Measurements from ENCODE around the gene HSPA12B. TPM values are rescaled to one million over a fixed set of nuclear protein-coding genes. Genes with fewer than 3 reads are reported as not detected.

Gene HSPA12B
- total and polyA plus RNA-seq, 9 of the 15 experiments (the other 6 are each of a cell fraction or from before 2014, with no cell fraction given), result 0.03 to 0.07 TPM; not detected in 7

DNA sequence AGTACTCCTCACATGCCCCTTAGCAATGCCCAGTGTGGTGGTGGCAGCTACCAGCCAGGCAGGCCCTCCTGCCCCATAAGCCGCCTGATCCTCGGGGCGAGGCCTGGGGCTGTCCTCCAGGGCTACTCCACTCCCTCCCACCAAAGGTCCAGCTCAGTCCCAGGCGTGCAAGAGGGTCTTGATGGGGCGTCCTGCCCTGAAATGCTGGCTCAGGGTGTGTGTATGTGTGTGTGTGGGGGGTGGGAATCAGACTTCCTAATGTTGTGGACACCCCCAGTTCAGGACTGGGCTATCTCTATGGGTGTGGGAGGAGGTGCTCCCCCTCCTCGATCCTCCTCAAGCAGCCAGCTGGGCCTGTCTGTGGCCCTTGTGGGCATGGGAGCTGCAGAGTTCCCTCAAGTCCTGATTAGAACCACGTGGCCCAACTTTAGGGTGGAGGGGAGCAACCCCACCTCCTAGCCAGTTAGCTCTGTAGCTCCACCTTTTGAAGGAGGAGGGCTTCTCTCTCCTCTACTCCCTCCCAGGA, 7.5 kb downstream of the HSPA12B start (continued):
- TF ChIP-seq, protein P1, sequence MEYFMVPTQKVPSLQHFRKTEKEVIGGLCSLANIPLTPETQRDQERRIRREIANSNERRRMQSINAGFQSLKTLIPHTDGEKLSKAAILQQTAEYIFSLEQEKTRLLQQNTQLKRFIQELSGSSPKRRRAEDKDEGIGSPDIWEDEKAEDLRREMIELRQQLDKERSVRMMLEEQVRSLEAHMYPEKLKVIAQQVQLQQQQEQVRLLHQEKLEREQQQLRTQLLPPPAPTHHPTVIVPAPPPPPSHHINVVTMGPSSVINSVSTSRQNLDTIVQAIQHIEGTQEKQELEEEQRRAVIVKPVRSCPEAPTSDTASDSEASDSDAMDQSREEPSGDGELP (CRISPR knock-in tag; IDR thresholded peaks at IDR 0.05; ENCODE audit: borderline replicate concordance), result peak; percentile 44; the same call in 1 of the 2 replicates
- TF ChIP-seq CHD2 (IDR thresholded peaks at IDR 0.05; ENCODE audit: low read depth, low read length), result no peak
- no peak for TF ChIP-seq FOXJ3 (CRISPR knock-in tag; IDR thresholded peaks at IDR 0.05)
- TF ChIP-seq YBX1 (IDR thresholded peaks at IDR 0.05), result no peak
- TF ChIP-seq TAF1 (IDR thresholded peaks at IDR 0.05; ENCODE audit: control insufficient read depth, extremely low read depth, insufficient read depth, low read length, severe bottlenecking), result no peak
- no peak for TF ChIP-seq ZNF586 (CRISPR knock-in tag; conservative IDR thresholded peaks at IDR 0.05)
- no peak for TF ChIP-seq ETS2 (tag; IDR thresholded peaks at IDR 0.05; ENCODE audit: borderline replicate concordance, poor library complexity, severe bottlenecking)
- TF ChIP-seq SUPT5H (IDR thresholded peaks at IDR 0.05), result no peak
- no peak for TF ChIP-seq SAFB (IDR thresholded peaks at IDR 0.05; ENCODE audit: borderline replicate concordance, low read depth, low read length)
- TF ChIP-seq, protein P2, sequence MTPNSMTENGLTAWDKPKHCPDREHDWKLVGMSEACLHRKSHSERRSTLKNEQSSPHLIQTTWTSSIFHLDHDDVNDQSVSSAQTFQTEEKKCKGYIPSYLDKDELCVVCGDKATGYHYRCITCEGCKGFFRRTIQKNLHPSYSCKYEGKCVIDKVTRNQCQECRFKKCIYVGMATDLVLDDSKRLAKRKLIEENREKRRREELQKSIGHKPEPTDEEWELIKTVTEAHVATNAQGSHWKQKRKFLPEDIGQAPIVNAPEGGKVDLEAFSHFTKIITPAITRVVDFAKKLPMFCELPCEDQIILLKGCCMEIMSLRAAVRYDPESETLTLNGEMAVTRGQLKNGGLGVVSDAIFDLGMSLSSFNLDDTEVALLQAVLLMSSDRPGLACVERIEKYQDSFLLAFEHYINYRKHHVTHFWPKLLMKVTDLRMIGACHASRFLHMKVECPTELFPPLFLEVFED (CRISPR knock-in tag; conservative IDR thresholded peaks at IDR 0.05), result no peak
- TF ChIP-seq RAD51 (IDR thresholded peaks at IDR 0.05; ENCODE audit: borderline replicate concordance, low read depth), result peak; percentile 31; the same call in 1 of the 2 replicates
- TF ChIP-seq, protein P3, sequence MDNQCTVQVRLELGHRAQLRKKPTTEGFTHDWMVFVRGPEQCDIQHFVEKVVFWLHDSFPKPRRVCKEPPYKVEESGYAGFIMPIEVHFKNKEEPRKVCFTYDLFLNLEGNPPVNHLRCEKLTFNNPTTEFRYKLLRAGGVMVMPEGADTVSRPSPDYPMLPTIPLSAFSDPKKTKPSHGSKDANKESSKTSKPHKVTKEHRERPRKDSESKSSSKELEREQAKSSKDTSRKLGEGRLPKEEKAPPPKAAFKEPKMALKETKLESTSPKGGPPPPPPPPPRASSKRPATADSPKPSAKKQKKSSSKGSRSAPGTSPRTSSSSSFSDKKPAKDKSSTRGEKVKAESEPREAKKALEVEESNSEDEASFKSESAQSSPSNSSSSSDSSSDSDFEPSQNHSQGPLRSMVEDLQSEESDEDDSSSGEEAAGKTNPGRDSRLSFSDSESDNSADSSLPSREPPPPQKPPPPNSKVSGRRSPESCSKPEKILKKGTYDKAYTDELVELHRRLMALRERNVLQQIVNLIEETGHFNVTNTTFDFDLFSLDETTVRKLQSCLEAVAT (IDR thresholded peaks at IDR 0.05), result no peak
- TF ChIP-seq, protein P4, sequence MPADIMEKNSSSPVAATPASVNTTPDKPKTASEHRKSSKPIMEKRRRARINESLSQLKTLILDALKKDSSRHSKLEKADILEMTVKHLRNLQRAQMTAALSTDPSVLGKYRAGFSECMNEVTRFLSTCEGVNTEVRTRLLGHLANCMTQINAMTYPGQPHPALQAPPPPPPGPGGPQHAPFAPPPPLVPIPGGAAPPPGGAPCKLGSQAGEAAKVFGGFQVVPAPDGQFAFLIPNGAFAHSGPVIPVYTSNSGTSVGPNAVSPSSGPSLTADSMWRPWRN (IDR thresholded peaks at IDR 0.05; ENCODE audit: low read depth), result no peak
- TF ChIP-seq ZNF217 (CRISPR knock-in tag; IDR thresholded peaks at IDR 0.05), result no peak
- TF ChIP-seq DPF2 (IDR thresholded peaks at IDR 0.05), result no peak
- TF ChIP-seq, protein P5, sequence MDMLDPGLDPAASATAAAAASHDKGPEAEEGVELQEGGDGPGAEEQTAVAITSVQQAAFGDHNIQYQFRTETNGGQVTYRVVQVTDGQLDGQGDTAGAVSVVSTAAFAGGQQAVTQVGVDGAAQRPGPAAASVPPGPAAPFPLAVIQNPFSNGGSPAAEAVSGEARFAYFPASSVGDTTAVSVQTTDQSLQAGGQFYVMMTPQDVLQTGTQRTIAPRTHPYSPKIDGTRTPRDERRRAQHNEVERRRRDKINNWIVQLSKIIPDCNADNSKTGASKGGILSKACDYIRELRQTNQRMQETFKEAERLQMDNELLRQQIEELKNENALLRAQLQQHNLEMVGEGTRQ (CRISPR knock-in tag; IDR thresholded peaks at IDR 0.05), result peak; percentile 30; the same call in 1 of the 2 replicates
- no peak for TF ChIP-seq NFRKB (IDR thresholded peaks at IDR 0.05; ENCODE audit: low read depth)
- no peak for TF ChIP-seq HNRNPL (IDR thresholded peaks at IDR 0.05; ENCODE audit: low read depth, low read length)

Data from K562 (cell line).